PC-3 (cell line): ENCODE results near the gene VWA7.
"Not testable (repeated sequence)": the region's sequence is repeated elsewhere in the genome, so short reads cannot be mapped to it uniquely, and the experiment has no call there.

Experiments
- CTCF ChIP-seq: fragments of 300-600 bp; sonication (generic); conservative IDR thresholded peaks from 2 replicates; pipeline ENCODE4 v1.5.1; 2017; ENCODE audit warnings: antibody characterized with exemption, low read depth, mild to moderate bottlenecking, low read length
- EZH2 ChIP-seq: fragments of 300-600 bp; sonication (generic); IDR thresholded peaks from one replicate; pipeline ENCODE4 v1.6.1; 2017; ENCODE audit warnings: antibody characterized with exemption, mild to moderate bottlenecking, low read length; ENCODE audit not compliant: unreplicated experiment
- EZH2phosphoT487 ChIP-seq: fragments of 300-600 bp; sonication (generic); IDR thresholded peaks from 2 replicates; pipeline ENCODE4 v1.6.1; 2018; ENCODE audit warnings: mild to moderate bottlenecking, antibody characterized with exemption, low read length, borderline replicate concordance

GRCh38 chr6:31793927-31794245 lies 16.8 kb upstream of the VWA7 start:
- not testable (repeated sequence) for TF ChIP-seq CTCF, EZH2phosphoT487, EZH2
